ENCODE results near the gene C4orf54. TPM values are rescaled to one million over a fixed set of nuclear protein-coding genes. Genes with fewer than 3 reads are reported as not detected.

Gene C4orf54
- total RNA-seq, 1 donor from 2014 or later, result not detected

GRCh38 chr4:99649778-99650177 is 7.8 kb downstream of the C4orf54 start:
- ChIA-PET CTCF (no interaction called here), POLR2A (no interaction called here)
- H3K9me3 Mint-ChIP-seq, result no peaks in the 10 kb centered on the region
- H3K4me3 Mint-ChIP-seq, result no peak overlapping the region
- no peak overlapping the region for H3K27ac Mint-ChIP-seq
- ATAC-seq (ENCODE audit: low read depth) (no peak), DNase-seq (no peak)
- TF ChIP-seq CTCF (IDR thresholded peaks at IDR 0.05), result no peak
- H3K36me3 Mint-ChIP-seq (ENCODE audit: low read depth), result no peaks in the 10 kb centered on the region
- no peaks in the 10 kb centered on the region for H3K27me3 Mint-ChIP-seq
- H3K4me1 Mint-ChIP-seq, result no peaks in the 10 kb centered on the region
- intact Hi-C loops (cut with micrococcal nuclease), result no loop called here

GRCh38 chr4:99649208-99649607 is 8.4 kb downstream of the C4orf54 start:
- Mint-ChIP-seq H3K9me3 (no peaks in the 10 kb centered on the region), H3K27me3 (no peaks in the 10 kb centered on the region), H3K4me3 (no peak overlapping the region), H3K4me1 (no peaks in the 10 kb centered on the region), H3K36me3 (ENCODE audit: low read depth) (no peaks in the 10 kb centered on the region), H3K27ac (no peak overlapping the region)
- TF ChIP-seq CTCF (IDR thresholded peaks at IDR 0.05), result no peak
- ATAC-seq (ENCODE audit: low read depth), result no peak
- ChIA-PET CTCF (no interaction called here), POLR2A (no interaction called here)
- intact Hi-C loops (cut with micrococcal nuclease), result no loop called here
- DNase-seq, result no peak

- no peak for ATAC-seq (ENCODE audit: low read depth)
- Mint-ChIP-seq H3K4me3 (no peak overlapping the region), H3K27me3 (no peaks in the 10 kb centered on the region), H3K36me3 (ENCODE audit: low read depth) (no peaks in the 10 kb centered on the region), H3K4me1 (no peaks in the 10 kb centered on the region), H3K9me3 (no peaks in the 10 kb centered on the region), H3K27ac (no peak overlapping the region)
- DNase-seq, result no peak
- ChIA-PET POLR2A (interaction anchor here (0.7 kb wide), 1 partner anchor 33 kb away, joined by 5 read pairs; no protein-coding TSS in a partner anchor), CTCF (no interaction called here)
- intact Hi-C loops (cut with micrococcal nuclease), result no loop called here
- no peak for TF ChIP-seq CTCF (IDR thresholded peaks at IDR 0.05)
These were observed 9.3 kb downstream of the C4orf54 start for GRCh38 chr4:99648321-99648720.

GRCh38 chr4:99647071-99647470 is 10.6 kb downstream of the C4orf54 start:
- ChIA-PET CTCF (no interaction called here), POLR2A (no interaction called here)
- DNase-seq, result no peak
- no peaks in the 10 kb centered on the region for H3K36me3 Mint-ChIP-seq (ENCODE audit: low read depth)
- ATAC-seq (ENCODE audit: low read depth), result no peak
- no peak overlapping the region for H3K27ac Mint-ChIP-seq
- no peak overlapping the region for H3K4me3 Mint-ChIP-seq
- no peaks in the 10 kb centered on the region for H3K4me1 Mint-ChIP-seq
- H3K27me3 Mint-ChIP-seq, result peaks cover 6% of the 10 kb centered on the region
- intact Hi-C loops (cut with micrococcal nuclease), result no loop called here
- H3K9me3 Mint-ChIP-seq, result no peaks in the 10 kb centered on the region
- TF ChIP-seq CTCF (IDR thresholded peaks at IDR 0.05), result no peak

- H3K36me3 Mint-ChIP-seq (ENCODE audit: low read depth), result no peaks in the 10 kb centered on the region
- H3K27me3 Mint-ChIP-seq, result peaks cover 10% of the 10 kb centered on the region
- ATAC-seq (ENCODE audit: low read depth) (no peak), DNase-seq (no peak)
- H3K27ac Mint-ChIP-seq, result no peak overlapping the region
- no peaks in the 10 kb centered on the region for H3K4me1 Mint-ChIP-seq
- no peak overlapping the region for H3K4me3 Mint-ChIP-seq
- intact Hi-C loops (cut with micrococcal nuclease), result no loop called here
- H3K9me3 Mint-ChIP-seq, result no peaks in the 10 kb centered on the region
- POLR2A ChIA-PET, result no interaction called here
- CTCF ChIA-PET, result no interaction called here
- TF ChIP-seq CTCF (IDR thresholded peaks at IDR 0.05), result no peak
These were observed 12.0 kb downstream of the C4orf54 start for GRCh38 chr4:99645638-99646037.
